ENCODE results near the gene ZNF791.
"Not testable (repeated sequence)": the region's sequence is repeated elsewhere in the genome, so short reads cannot be mapped to it uniquely, and the experiment has no call there.

Gene ZNF791

DNA sequence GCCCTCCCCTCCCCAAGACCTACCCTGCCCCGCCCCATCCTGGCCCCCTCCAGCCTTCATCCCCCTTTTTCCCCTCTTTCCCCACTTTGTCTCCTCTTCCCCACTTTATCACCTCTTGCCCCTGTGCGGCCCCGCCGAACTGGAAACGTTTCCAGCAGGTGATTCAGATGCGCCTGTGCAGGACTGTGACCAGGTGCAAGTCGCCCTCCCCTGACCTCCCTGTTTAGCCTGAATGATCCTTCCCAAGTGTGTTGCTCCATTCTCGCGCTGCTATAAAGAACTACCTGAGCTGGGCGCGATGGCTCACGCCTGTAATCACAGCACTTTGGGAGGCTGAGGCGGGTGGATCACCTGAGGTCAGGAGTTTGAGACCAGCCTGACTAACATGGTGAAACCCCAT, 25.9 kb downstream of the ZNF791 start:
- DNase-seq, result no peak

DNA sequence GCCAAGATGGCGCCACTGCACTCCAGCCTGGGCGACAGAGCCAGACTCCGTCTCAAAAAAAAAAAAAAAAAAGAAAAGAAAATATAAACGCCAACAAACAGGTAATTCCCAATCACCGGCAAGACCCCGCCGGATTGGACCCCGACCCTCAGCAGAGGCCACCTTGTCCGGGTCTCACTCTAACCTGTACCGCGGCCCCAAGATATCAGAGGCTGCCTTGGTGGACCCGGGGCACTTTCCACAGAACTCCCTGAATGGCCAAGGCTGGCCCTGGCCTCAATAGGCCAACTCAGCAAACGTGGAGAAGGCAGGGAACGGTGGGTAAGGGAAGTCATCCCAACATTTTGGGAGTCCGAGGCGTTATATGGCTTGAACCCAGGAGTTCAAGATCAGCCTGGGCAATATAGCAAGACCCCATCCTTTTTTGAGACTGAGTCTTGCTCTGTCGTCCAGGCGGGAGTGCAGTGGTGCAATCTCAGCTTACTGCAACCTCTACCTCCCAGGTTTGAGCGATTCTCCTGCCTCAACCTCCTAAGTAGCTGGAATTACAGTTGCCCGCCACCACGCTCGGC, 28.0 kb downstream of the ZNF791 start:
- no peak for DNase-seq

DNA sequence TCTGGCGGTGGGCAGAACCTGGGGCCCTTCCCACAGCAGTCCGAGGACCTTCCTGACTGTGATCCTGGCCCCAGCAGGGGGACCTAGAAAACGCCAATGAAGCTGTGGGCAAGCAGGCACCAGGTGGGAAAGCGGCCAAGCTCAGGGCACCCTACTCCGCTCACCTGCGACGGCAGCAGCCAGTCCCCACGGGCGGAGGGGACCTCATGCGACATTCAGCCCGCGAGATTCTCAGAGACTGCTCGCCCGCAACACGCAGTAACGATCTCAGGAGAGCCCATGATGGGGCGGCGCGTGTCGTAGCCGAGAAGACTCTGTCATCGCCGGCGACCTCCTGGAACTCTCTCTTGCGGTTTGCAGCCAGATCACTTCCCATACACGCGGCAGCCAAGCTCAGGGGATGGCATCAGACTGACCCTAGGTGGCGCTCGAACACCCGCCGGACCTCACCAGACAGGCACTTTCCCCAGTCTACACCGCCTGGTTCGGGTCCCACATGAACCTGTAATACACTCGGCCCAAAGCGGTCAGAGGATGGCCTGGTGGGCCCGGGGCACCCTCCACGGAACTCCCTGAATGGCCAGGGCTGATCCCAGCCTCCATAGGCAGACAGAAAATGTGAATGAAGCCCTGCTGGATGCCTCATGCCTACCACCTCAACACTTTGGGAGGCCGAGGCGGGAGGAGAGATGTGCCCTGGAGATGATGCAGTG, 29.3 kb downstream of the ZNF791 start:
- DNase-seq, result peak; percentile 86

DNA sequence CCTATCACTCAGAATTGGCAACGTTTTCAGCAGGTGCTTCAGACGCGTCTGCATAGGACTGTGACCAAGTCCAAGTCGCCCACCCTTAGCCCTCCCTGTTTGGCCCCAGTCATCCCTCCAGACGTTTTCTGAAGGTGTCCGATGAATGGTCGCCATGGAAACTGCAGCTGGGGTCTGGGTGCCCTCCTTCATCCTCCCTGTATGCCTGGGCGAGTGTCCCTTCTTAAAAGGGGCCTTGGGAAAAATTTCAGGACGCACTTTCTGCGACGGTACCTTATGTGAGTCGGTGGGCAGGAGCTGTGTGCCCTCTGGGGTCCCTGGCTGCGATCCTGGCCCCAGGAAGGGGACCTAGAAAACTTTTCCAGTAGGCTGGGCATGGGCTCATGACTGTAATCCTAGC, 30.7 kb downstream of the ZNF791 start:
- DNase-seq, result no peak

DNA sequence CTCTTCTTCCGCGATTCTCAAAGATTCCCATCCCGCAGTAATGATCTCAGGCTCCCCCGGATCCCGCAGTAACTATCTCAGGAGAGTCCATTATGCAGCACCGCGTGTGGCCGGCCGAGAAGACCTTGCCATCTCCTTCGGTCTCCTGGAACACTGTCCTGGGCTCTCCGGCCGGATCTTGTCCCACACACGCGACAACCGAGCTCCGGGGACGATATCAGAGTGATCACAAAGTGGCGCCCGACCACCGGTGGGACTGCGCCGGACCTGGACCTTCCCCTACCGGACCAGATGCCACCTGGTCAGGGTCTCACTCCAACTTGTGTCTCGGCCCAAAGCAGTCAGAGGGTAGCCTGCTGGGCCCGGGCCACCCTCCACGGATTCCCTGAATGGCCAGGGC, 31.8 kb downstream of the ZNF791 start:
- no peak for DNase-seq

DNA sequence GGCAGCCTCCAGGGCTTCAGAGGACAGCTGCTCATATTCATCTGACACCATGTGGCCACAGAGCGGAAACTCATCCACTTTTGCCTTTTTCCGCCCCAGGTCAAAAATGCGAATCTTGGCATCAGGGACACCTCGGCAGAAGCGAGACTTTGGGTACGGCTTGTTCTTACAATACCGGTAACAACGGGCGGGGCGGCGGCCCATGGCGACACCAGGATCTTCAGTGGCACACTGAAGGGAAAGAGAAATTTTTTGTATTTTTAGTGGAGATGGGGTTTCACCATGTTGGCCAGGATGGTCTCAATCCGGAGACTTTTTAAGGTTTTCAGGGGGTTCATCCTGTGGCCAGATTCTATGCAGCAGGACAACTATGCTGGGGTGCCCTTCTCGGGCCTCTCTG, 33.0 kb downstream of the ZNF791 start:
- DNase-seq, result not testable (repeated sequence)

DNA sequence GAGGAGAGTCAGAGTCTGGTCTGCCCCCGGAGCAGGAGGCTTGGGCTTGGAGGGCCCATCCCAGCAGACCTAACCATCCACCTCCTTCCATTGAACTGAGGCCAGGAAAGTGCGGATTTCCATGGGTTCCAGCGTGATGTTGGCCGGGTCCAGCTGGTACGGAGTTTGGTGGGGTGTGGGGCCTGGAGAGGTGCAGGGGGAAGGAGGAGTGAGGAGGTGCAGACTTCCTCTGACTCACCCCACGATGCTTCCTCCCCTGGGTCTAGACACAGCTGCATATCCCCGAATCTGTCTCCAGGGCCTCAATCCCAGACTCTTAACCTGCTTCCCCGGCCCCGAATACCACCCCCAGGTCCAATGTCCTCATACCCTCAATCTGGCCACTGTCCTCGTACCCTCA, 35.8 kb downstream of the ZNF791 start:
- no peak for DNase-seq

DNA sequence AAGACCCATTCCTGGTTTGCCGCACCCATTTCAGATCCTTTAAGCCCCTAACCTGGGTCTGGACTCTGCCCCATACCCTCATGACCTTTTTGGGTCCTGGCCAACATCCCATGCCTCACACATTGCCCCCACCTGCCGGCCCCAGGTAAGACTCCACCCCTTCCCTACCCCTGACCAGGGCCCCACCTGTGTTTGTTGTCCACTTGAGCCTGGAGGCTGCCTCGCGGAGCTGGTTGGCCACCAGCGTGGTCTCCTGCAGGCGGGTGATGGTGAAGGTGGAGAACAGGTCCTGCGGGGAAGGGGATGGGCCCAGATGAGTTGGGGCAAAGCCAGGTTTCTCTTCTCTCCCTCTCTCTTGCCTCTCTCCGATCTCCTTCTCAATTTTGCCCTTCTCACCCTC, 36.3 kb downstream of the ZNF791 start:
- no peak for DNase-seq

DNA sequence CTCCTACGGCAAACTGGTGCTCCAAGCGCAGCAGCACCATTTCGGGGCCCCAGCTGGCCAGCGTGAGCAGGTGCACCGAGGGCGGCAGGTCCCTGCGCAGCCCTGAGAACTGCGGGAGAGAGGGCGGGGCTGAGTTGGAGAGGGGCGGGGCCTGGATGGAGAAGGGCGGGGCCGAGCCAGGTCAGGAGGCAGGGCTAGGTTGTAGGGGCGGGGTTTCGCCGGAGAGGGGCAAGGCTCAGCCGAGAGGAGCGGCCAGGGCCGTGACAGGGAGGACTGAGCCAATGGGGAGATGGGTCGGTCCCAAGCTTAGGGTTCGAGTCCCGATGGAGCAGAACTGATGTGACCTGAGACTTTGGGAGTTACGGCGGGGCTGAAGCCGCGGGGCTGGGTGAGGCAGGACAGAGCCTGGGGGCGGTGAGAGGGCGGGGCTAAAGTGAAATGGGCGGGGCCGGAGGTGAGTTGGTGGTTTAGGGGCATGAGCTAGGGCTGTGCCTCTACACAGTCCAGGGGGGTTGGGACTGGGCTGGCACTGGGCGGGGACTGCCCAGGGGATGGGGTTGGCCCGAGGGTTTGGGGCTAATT, 36.9 kb downstream of the ZNF791 start:
- DNase-seq, result no peak

DNA sequence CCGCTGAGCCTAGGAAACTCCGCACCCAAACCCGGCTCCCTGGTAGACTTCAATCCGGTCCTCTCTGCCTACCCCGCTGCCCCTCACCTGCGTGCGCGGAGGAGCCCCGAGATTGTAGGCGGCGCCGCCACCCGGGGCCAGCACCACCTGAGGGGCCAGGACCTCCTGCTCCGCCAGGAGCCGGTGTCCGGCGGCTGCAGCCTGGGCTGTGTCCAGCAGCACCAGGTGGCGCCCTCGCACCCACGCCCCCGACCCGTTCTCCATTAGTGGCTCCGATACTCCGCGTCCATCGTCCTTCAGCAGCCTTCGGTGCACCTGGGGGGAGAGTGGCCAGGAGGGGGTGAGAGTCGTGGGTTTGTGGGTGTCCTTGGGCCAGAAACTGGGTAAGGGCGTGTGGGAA, 37.4 kb downstream of the ZNF791 start:
- DNase-seq, result no peak

DNA sequence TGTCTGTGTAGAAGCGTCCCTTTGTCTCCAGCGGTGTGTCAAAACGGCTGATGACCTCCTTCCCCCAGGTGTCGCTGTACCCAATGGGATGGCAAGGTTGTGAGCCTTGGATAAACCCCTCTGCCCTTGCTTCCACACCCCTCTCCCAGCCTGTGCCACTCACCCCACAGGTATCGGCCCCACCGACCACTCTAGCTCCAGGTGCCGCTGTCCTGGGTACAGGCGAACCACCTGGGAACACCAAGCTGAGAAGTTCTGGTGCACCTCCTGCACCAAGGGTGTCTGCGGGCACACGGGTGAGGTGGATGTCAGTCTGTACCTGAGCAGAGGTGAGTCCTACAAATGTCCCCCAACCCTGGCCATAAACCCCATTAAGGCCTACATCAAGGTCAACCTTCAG, 39.2 kb downstream of the ZNF791 start:
- DNase-seq, result no peak

DNA sequence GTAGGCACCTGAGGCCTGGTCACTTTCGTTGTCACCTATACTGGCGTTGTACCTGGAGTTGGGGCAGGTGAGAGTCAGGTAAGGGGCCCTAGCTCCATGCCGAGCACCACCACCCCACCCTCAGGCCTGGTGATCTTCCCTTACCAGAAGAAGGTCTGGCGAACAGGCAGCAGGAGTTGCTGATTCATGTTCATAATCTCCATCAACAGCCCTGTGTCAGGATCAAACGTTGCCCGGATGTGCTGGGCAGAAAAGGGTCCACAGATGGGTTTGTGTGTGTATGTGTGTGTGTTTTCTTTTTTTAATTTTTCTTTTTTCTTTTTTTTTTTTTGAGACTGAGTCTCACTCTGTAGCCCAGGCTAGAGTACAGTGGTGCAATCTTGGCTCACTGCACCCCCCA, 41.5 kb downstream of the ZNF791 start:
- no peak for DNase-seq

DNA sequence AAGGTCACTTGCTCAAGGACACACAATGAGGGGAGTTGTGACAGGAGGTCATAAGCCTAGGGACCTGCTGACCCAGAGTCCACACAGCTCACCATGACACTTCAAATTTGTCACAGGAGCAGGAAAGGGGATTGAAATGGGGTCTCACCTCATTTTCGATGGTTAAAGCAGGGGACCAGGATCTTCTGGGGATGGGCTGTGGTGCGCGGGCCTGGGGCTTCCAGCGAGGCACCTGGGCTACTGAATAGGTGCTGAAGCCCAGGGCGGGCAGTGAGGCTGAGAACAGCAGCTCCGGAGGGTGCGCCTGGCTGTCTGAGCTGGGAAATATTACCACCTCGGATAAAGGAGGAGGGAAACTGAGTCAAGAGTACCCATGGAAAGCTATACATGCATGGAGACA, 44.8 kb downstream of the ZNF791 start:
- DNase-seq, result no peak

DNA sequence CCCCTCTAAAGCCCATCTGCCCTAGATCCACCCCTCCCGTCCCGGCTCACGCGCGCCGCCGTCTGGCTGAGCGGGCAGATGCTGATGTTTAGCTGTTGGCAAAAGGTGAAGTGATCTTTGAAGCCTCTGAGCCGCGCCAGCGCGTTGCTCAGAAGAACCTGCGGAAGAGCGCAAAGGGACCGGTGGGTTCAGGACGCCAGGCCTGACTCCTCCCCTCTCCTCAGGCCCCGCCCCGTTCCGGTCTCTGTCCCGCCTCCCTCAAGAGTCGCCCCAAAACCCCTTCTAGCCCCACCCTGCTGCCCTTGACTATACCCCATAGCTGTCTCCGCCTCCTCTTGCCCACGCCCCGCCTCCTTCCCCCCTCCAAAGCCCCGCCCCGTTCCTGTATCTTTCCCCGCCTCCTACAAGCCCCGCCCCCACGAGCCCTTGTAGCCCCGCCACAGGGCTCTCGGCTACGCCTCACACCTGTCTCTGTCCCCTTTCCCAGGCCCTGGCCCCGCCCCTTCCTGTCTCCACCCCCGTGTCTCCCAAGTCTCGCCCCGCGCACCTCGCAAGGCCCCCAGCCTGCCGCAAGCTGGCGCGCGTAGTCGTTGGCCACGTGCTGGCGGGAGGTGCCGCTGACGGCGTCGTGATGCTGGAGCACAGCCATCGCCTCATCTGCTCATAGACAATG, 46.3 kb downstream of the ZNF791 start:
- no peak for DNase-seq

DNA sequence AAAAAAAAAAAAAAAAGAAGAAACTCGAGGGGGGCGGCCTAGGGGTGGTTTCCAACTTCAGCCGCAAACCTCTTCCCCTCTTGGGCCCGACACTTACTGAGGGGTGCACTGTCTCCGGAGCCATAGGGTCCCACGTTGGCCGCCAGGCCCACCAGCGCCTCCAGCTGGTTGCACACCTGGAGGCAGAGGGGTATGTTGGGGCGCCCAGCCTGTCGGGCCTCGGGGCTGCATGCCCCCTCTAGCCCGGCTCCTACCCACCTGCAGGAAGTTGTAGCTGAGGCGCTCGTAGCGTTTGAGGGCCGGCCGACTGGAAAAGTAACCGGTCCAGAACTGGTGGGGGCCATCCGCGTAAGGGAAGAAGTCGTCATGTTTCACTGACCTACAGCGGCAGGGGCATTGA, 47.2 kb downstream of the ZNF791 start:
- no peak for DNase-seq

DNA sequence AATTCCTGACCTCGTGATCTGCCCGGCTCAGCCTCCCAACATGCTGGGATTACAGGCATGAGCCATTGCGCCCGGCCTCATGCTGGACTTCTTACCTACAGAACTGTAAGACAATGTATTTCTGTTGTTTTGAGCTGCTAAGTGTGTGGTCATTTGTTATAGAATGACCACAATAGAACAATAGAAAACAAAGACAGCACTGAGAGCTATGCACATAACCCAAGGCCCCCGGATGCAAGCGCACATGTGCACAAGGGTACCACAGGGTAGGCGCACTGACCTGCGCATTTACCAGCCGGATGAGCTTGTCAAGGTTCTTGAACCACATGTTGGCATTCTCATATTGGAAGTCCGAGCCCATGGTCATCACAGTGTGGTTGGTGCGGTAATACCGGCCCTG, 50.3 kb downstream of the ZNF791 start:
- no peak for DNase-seq

DNA sequence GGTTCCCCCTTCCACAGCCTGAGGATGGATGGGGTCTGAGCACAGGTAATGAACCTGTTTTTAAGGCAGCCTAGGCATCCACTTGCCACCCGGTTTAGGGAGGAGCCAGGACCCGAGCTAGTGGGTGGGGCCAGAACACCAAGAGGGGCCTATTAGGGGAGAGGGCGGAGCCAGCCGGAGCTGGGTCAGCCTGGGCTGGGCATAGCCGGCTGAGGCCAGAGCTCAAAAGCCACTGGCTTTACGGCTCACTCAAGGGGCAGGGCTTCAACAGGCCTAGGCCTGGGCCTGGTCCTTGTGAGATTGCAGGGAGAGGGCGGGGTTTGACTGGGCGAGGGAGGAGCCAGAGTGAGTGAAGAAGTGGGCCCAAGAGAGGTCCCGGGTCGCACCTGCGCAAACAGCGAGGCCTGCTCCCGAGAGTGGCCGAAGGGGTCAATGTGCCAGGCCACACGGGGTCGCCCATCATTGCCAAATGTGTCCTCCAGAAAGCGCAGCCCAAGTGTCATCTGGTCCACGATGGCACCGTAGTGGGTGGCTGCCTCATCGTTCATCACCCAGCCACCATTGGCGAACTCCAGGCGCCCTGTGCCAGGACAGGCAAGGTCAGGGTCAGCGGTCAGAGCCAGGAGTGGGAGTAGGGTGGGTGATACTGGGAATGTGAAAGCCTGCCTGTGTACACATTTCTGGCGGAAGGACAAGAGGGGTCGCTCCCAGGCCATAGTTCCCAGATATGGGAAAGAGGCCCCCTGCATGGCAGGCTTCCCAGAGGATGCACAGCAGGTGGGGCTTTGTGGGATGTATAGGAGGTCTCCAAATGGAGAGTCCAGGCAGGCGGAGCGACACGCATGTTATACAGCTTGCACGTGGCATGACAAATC, 53.9 kb downstream of the ZNF791 start:
- no peak for DNase-seq

DNA sequence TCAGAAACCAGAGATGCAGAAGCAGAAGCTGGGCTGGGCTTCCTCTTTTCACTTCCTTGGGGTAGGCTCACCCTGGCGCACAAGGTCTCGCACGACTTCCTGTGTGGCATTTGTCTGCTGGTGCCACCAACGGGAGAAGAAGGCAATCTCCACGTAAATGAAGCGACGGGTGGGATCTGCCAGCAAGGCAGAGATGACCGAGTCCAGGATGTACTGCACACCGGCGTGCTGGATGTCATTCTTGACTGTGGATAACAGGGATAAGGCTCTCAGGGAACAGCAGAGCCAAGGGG, 54.5 kb downstream of the ZNF791 start:
- DNase-seq, result peak; percentile 43

DNA sequence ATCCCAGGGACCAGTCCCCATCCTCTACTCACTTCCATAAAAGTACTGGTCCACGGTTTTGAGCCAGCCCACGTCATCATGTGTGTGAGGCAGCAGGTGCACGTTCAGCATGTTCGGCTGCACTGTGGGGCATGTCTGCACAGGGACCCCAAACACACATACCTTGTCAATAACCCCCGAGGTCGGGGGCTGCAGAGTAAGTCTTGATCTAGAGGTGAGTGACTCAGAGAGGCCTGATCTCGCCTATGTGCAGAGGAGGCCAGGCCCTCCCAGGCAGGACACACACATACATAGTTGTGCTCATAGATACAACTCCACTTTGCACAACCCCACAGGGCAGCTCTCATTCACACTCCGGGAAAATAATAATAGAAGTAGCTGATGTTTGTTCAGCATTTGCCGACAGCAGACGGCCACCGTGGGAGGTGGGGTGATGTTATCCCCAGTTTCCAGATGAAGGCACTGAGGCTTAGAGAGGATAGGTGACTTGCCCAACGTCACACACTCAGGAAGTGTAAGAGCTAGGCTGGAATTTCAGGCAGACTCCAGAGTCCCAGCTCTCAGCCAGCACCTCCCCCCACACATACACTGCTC, 55.0 kb downstream of the ZNF791 start:
- DNase-seq, result no peak

DNA sequence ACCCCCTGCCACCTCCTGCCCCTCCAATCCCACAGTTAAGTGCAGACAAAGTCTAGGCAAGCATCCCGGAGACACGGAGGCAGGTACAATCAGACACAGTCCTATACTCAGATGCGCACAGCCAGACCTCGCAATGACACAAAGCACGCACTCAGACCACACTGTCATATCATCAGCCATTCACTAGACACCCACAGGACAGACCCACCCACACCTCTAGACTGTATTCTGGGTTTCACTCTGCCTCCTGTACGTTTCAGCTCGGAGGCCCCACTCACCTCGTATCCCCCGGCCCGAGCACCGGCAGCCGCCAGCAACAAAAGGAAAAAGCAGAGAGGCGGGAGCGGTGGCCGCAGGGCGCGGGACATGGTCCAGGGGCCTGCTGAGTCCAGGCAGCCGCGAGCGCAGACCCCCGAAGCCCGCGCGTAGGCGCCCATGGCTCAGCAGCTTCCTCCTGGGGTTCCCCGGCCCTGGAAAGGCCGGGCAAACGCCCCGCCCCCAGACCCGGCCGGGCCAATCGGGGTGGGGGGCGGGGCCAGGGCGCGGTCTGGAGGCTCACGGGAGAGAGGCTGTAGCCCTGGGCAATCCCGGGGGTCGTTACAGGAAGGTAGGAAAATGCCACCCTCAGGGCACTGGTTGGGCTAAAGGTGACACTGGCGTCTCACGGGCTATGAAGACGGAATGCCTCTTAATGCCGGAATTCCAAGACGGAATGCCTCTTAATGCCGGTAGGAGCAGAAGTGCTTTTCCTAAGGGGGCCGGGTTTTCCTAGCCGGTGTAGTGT, 55.7 kb downstream of the ZNF791 start, which contains the start of the genes MAN2B1 and WDR83:
Gene MAN2B1, minus strand, starts transcription at position 478 of the 784 bp plus-strand sequence. Its CDS starts 41 bp downstream, at position 437.
Gene WDR83, plus strand, starts transcription at position 543 of the 784 bp plus-strand sequence. CDS start 2,984 bp downstream, outside the sequence.
- DNase-seq, result peak; percentile 81

DNA sequence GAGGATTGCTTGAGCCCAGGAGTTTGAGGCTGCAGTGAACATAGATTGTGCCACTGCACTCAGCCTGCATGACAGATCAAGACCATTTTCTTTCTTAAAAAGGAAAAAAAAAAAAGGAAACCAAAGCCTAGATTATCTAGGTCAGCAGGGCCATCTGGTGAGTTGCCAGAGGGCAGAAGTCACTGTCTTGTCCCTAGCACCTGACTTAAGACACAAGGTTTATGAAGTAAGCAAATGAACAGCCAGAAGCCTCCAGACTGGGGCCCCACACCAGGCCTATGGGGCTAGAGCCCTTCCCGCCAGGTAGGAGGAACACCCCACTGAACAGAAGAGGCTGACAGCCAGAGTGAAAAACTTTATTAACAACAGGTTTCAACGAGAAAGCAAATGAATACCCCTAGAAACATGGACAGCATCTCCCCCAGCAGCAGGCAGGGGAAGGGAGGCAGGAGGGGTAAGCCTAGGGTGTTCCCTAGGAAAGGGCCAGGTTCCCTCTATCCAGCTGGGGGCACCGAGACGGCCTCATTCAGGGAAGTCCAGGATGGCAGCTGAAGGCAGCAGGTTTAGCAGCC, 57.1 kb downstream of the ZNF791 start:
- DNase-seq, result no peak

Measured in stimulated activated naive CD4-positive, alpha-beta T cell treated with Interleukin-2 at 50 U/mL for 16 hours (primary cell).